SU-DHL-6 (cell line): ENCODE results near the gene RPL27A.

Experiments
- H2AFZ ChIP-seq: fragments of 200-600 bp; sonication (generic); 2 replicates; pipeline ENCODE4 v1.6.1; 2014; ENCODE audit warnings: low read depth, mild to moderate bottlenecking, moderate library complexity, mixed read lengths, antibody characterized with exemption, low read length; ENCODE audit not compliant: severe bottlenecking
- H3F3A ChIP-seq: fragments of 200-600 bp; shearing (Covaris generic); 2 replicates; pipeline ENCODE4 v1.6.0; 2016; ENCODE audit warnings: antibody characterized with exemption, mild to moderate bottlenecking; ENCODE audit not compliant: insufficient read depth
- H3K27ac ChIP-seq: fragments of 200-600 bp; sonication (generic); 2 replicates; pipeline ENCODE4 v1.5.1; 2016; ENCODE audit warnings: low read depth, mild to moderate bottlenecking, low read length, moderate library complexity, mixed read lengths
- H3K27me3 ChIP-seq: fragments of 200-600 bp; sonication (generic), shearing (Covaris generic); 2 replicates; pipeline ENCODE4 v1.6.0; 2014; ENCODE audit warnings: mild to moderate bottlenecking, low read length
- H3K36me3 ChIP-seq: fragments of 200-600 bp; sonication (generic); 2 replicates; pipeline ENCODE4 v1.6.1; 2014; ENCODE audit warnings: mild to moderate bottlenecking, low read length, mixed read lengths
- H3K4me2 ChIP-seq: fragments of 300-600, 200-600 bp; shearing (Covaris generic), sonication (generic); 2 replicates; pipeline ENCODE4 v1.6.0; 2014; ENCODE audit warnings: low read length, low read depth, mild to moderate bottlenecking; ENCODE audit not compliant: poor library complexity, severe bottlenecking
- H3K4me3 ChIP-seq: fragments of 200-600 bp; sonication (generic); 2 replicates; pipeline ENCODE4 v1.5.1; 2014; ENCODE audit warnings: antibody characterized with exemption, low read length, mild to moderate bottlenecking, mixed read lengths; ENCODE audit not compliant: insufficient read depth, poor library complexity, severe bottlenecking
- H3K79me2 ChIP-seq: fragments of 200-600 bp; sonication (generic); 2 replicates; pipeline ENCODE4 v1.6.1; 2014; ENCODE audit warnings: mild to moderate bottlenecking, low read length, moderate library complexity; ENCODE audit not compliant: insufficient read depth
- H3K9ac ChIP-seq: fragments of 200-600 bp; sonication (generic); 2 replicates; pipeline ENCODE4 v1.7.0; 2014; ENCODE audit warnings: mild to moderate bottlenecking, low read length
- H3K9me2 ChIP-seq: fragments of 200-600 bp; sonication (generic); replicated peaks from 2 replicates; pipeline ENCODE4 v1.6.1; 2014; ENCODE audit warnings: low read length; ENCODE audit not compliant: insufficient read depth
- H3K9me3 ChIP-seq: fragments of 200-600 bp; sonication (generic); 2 replicates; pipeline ENCODE4 v1.6.1; 2014; ENCODE audit warnings: low read length, mixed read lengths; ENCODE audit not compliant: insufficient read depth
- H4K20me1 ChIP-seq: fragments of 200-600 bp; sonication (generic); 2 replicates; pipeline ENCODE4 v1.6.1; 2014; ENCODE audit warnings: low read depth, mild to moderate bottlenecking, antibody characterized with exemption, low read length, moderate library complexity, mixed read lengths
- EZH2phosphoT487 ChIP-seq: fragments of 200-600 bp; sonication (generic), shearing (Covaris generic); conservative IDR thresholded peaks from 2 replicates; pipeline ENCODE4 v1.6.1; 2018; ENCODE audit warnings: mild to moderate bottlenecking, antibody characterized with exemption, low read length, moderate library complexity, mixed read lengths
- TF ChIP-seq, protein P1 (sequence below): fragments of 200-600 bp; sonication (generic); IDR thresholded peaks from one replicate; pipeline ENCODE4 v1.5.1; 2017; ENCODE audit warnings: antibody characterized with exemption, mild to moderate bottlenecking, low read length, moderate library complexity; ENCODE audit not compliant: insufficient read depth, poor library complexity, severe bottlenecking

RPL27A gene

DNA sequence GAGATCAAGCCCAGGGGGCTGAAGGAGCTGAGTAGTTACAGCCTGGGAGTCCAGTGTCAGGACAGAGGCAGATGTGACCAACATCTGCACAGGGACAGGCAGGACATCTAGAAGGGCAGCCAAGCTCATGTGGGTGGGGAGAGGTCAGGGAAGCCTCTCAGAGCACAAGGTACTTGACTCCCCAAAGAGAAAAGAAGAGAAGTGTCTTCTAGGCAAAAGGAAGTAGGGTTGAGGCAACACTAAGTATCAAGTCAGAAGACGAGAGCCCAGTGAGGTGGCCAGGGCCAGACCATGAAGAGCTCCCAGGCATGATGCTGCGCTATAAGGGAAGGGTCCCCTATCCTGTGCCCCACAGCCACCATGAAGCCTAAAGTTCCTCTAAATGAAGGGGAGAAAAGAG, 21.5 kb downstream of the RPL27A start:
- Histone ChIP-seq H3K36me3 (no peaks in the 10 kb centered on the region), H3K4me2 (no peak overlapping the region), H3K9ac (no peak overlapping the region), H2AFZ (no peak overlapping the region), H3K27me3 (no peaks in the 10 kb centered on the region), H3K79me2 (no peaks in the 10 kb centered on the region), H3F3A (no peaks in the 10 kb centered on the region), H3K9me3 (no peaks in the 10 kb centered on the region), H3K27ac (no peak overlapping the region), H4K20me1 (no peaks in the 10 kb centered on the region), H3K9me2 (no peaks in the 10 kb centered on the region), H3K4me3 (no peak overlapping the region)
- TF ChIP-seq EZH2phosphoT487 = no peak
- TF ChIP-seq, protein P1, sequence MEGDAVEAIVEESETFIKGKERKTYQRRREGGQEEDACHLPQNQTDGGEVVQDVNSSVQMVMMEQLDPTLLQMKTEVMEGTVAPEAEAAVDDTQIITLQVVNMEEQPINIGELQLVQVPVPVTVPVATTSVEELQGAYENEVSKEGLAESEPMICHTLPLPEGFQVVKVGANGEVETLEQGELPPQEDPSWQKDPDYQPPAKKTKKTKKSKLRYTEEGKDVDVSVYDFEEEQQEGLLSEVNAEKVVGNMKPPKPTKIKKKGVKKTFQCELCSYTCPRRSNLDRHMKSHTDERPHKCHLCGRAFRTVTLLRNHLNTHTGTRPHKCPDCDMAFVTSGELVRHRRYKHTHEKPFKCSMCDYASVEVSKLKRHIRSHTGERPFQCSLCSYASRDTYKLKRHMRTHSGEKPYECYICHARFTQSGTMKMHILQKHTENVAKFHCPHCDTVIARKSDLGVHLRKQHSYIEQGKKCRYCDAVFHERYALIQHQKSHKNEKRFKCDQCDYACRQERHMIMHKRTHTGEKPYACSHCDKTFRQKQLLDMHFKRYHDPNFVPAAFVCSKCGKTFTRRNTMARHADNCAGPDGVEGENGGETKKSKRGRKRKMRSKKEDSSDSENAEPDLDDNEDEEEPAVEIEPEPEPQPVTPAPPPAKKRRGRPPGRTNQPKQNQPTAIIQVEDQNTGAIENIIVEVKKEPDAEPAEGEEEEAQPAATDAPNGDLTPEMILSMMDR = no peak

DNA sequence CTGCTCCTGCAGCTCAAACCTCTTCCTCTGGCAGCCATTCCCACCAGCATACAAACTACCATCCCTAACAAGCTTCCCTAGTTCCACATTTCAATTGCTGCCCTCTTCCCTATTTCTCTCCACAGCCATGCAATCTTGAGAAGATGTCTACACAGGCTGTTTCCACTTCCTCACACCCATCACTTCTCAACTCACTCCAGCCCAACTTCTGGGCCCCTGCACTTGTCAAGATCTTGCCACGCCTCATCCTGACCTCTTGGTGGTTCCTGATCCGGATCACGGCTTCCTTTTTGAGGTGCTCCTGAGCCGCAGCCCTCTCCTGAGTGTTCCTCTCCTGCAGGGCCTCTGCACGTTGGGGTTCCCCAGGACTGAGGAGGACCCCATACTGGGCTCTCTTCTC, 22.6 kb downstream of the RPL27A start:
- Histone ChIP-seq H3K79me2 (no peaks in the 10 kb centered on the region), H3K27me3 (no peaks in the 10 kb centered on the region), H3K9ac (no peak overlapping the region), H3K9me2 (no peaks in the 10 kb centered on the region), H4K20me1 (no peaks in the 10 kb centered on the region), H3K27ac (no peak overlapping the region), H2AFZ (no peak overlapping the region), H3K4me2 (no peak overlapping the region), H3K36me3 (no peaks in the 10 kb centered on the region), H3K9me3 (no peaks in the 10 kb centered on the region), H3F3A (no peaks in the 10 kb centered on the region), H3K4me3 (no peak overlapping the region)
- no peak for TF ChIP-seq EZH2phosphoT487
- TF ChIP-seq, protein P1 = no peak

DNA sequence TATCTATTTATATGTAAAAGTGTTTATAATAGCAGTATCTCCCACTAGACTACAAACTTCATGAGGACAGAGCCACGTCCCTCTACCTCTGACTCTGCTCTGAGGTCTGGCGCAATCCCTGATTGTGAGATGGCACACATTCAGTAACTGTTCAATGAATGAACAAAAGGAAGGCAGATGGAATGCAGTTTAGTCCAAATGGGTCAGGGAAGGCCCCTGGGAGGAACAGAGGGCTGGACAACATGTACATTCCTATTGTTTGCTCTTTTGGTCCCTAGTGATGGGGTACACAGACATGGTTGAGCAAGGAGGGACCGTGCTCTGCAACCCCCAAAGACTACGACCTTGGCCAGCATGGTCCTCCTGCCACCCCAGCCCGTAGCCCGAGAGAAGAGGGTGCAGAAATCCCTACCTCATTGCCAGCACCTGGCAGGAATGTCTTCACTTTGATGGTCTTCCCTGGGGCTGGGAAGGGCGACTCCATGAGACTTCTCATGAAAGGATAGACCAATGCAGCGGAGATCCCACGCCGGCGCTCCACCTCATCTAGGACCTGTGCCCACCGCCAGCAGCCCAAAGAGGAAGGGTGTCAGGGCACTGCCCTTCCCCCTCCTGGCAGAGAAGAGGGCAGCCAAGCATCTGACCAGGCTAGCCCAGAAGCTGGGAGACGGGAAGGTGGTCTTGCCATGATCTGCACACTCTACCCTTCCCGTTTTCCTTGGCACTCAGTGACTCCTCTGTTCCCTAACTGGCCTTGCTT, 24.3 kb downstream of the RPL27A start:
- Histone ChIP-seq H2AFZ (no peak overlapping the region), H3K4me3 (no peak overlapping the region), H3K79me2 (no peaks in the 10 kb centered on the region), H3K4me2 (no peak overlapping the region), H4K20me1 (no peaks in the 10 kb centered on the region), H3K27me3 (no peaks in the 10 kb centered on the region), H3F3A (no peaks in the 10 kb centered on the region), H3K27ac (no peak overlapping the region), H3K9me2 (no peaks in the 10 kb centered on the region), H3K36me3 (no peaks in the 10 kb centered on the region), H3K9ac (no peak overlapping the region), H3K9me3 (no peaks in the 10 kb centered on the region)
- no peak for TF ChIP-seq EZH2phosphoT487
- TF ChIP-seq, protein P1 = no peak
